Tibial artery (tissue), 4 donors: Measurements from ENCODE around the gene CDH24.

ENCODE experiments used
- DNase-seq, 2 donors: peaks; one replicate each; pipeline ENCODE4 v3.0.0-alpha.2; 2019
- H3K27ac ChIP-seq, 2 donors: fragments of 200-600 bp; sonication (generic) in 1 of 2; 1 replicate in 1 of 2; 2 replicates in 1 of 2; pipeline ENCODE4 v1.5.1; 2018 to 2019; ENCODE audit warnings: mild to moderate bottlenecking in 1 of 2
- H3K27me3 ChIP-seq, 2 donors: fragments of 200-600 bp; sonication (generic) in 1 of 2; one replicate each; pipeline versions ENCODE4 v1.5.1 to v1.6.0; 2016 to 2019
- H3K36me3 ChIP-seq, 3 donors: fragments of 200-600 bp; sonication (generic) in 2 of 3; one replicate each; pipeline ENCODE4 v1.5.1; 2016 to 2019; ENCODE audit warnings: mild to moderate bottlenecking in 2 of 3
- H3K4me1 ChIP-seq, 4 donors: fragments of 200-600 bp; sonication (generic) in 2 of 4; 1 replicate in 3 of 4; 2 replicates in 1 of 4; pipeline ENCODE4 v1.5.1; 2016 to 2019
- H3K4me3 ChIP-seq, 2 donors: fragments of 200-600 bp; sonication (generic) in 1 of 2; 1 replicate in 1 of 2; 2 replicates in 1 of 2; pipeline ENCODE4 v1.5.1; 2018 to 2019; ENCODE audit warnings: mild to moderate bottlenecking in 2 of 2
- H3K9me3 ChIP-seq, 3 donors: fragments of 200-600 bp; sonication (generic) in 1 of 3; one replicate each; pipeline ENCODE4 v1.5.1; 2016 to 2019
- CTCF ChIP-seq, 2 experiments: fragments of 200-600 bp in 1 of 2; fragments of 450-650 bp in 1 of 2; IDR thresholded peaks; one replicate each; pipeline ENCODE4 v1.5.1; 2017 to 2019; ENCODE audit warnings: antibody characterized with exemption in 2 of 2, mild to moderate bottlenecking in 1 of 2, moderate library complexity in 1 of 2
- intact Hi-C: fragments of 100-400 bp; cut with DNase I; formaldehyde crosslinking; loops from one replicate; pipeline ENCODE4 v1.15.0; 2023; ENCODE audit warnings: low total_unique reads

Gene CDH24

GRCh38 chr14:23085458-23085857, 28.1 kb upstream of the CDH24 start:
- Histone ChIP-seq H3K27me3 (no peaks in the 10 kb centered on the region), H3K4me1 (no peaks in the 10 kb centered on the region), H3K27ac (no peak overlapping the region), H3K9me3 (no peaks in the 10 kb centered on the region), H3K4me3 (no peak overlapping the region), H3K36me3 (peaks cover 85 to 99% (median 93%) of the 10 kb centered on the region in 3 donors)
- no peak for DNase-seq
- TF ChIP-seq CTCF (IDR thresholded peaks at IDR 0.05), result no peak
- intact Hi-C loops, result no loop called here

DNA sequence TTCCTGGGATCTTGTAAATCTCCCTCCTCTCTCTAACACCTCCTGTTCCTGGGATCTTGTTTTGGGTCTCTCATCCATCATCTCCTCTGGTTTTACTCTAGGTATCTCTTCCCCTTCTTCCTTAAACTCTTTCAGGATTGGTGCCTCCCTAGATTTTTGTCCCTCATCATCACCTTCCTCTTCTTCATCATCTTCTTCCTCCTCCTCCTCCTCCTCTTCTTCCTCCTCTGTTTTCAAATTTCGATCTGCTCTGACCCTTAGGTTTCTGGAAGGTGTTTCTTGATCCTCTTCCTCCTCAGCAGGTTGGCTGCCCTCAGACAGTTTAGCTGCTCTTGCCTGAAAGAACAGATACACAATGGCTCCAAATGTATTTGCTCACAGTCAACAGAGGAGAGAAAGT, 23.2 kb upstream of the CDH24 start:
- no peaks in the 10 kb centered on the region for H3K9me3 ChIP-seq
- peaks cover 95 to 98% (median 95%) of the 10 kb centered on the region in 3 donors for H3K36me3 ChIP-seq
- no peak overlapping the region for H3K27ac ChIP-seq
- intact Hi-C loops, result no loop called here
- no peaks in the 10 kb centered on the region for H3K27me3 ChIP-seq
- H3K4me3 ChIP-seq, result no peak overlapping the region
- peaks cover 0 to 31% (median 12%) of the 10 kb centered on the region in 4 donors for H3K4me1 ChIP-seq
- no peak for DNase-seq
- TF ChIP-seq CTCF (IDR thresholded peaks at IDR 0.05), result no peak

DNA sequence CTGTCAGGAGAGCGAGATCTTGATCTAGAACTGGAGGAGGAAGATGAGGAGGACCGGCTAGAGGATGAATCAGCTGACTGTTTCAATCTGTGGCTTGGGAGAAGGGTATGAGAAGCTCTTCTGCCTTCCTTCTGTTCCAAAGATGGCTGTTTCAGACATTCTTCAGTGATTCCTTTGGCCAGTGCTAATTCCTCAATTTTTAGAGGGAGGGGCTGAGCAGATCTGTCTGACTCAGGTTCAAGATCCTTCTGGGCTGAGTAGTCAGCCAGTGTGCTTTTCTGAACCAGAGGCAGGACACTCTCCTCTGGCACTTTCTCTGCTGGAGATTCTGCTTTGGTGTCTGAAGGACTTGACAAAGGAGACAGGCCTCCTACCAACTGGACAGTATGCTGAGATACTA, 22.4 kb upstream of the CDH24 start:
- Histone ChIP-seq H3K27me3 (no peaks in the 10 kb centered on the region), H3K4me3 (no peak overlapping the region), H3K9me3 (no peaks in the 10 kb centered on the region), H3K4me1 (peaks cover 0 to 31% (median 12%) of the 10 kb centered on the region in 4 donors), H3K36me3 (peaks cover 91 to 96% (median 92%) of the 10 kb centered on the region in 3 donors), H3K27ac (peak overlapping the region; percentile 65 to 69)
- no peak for TF ChIP-seq CTCF (IDR thresholded peaks at IDR 0.05)
- intact Hi-C loops, result no loop called here
- no peak for DNase-seq

DNA sequence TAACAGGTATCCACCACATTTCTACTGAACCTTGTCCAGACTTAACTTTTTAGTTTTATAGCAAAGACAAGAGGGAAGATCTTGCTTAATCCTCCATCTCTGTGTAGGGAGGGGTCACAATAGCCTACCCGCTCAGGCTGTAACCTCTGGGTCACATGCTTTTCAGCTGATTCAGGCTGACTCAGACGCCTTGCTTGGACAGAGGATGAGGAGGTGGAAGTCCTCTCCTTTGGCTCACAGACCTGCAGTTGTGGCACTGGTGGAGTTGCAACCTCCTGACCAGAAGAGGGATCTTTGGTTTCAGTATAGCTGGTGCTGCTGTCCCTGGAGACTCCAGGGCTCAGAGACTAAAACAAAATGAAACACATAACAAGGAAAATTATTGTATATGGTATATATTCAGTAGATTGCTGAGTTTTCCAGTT, 21.4 kb upstream of the CDH24 start:
- Histone ChIP-seq H3K9me3 (no peaks in the 10 kb centered on the region), H3K36me3 (peaks cover 89 to 96% (median 90%) of the 10 kb centered on the region in 3 donors), H3K27me3 (no peaks in the 10 kb centered on the region), H3K4me3 (no peak overlapping the region), H3K4me1 (peaks cover 0 to 31% (median 12%) of the 10 kb centered on the region in 4 donors), H3K27ac (peak overlapping the region; percentile 65 to 69)
- no peak for TF ChIP-seq CTCF (IDR thresholded peaks at IDR 0.05)
- intact Hi-C loops, result no loop called here
- peak; percentile 90 to 94 for DNase-seq

GRCh38 chr14:23077962-23078361, 20.6 kb upstream of the CDH24 start:
- intact Hi-C loops, result no loop called here

More at GRCh38 chr14:23077962-23078361, 20.6 kb upstream of the CDH24 start:
- DNase-seq, result no peak
- Histone ChIP-seq H3K4me3 (no peak overlapping the region), H3K4me1 (peaks cover 0 to 31% (median 12%) of the 10 kb centered on the region in 4 donors), H3K27me3 (no peaks in the 10 kb centered on the region), H3K9me3 (no peaks in the 10 kb centered on the region), H3K36me3 (peaks cover 88 to 96% (median 89%) of the 10 kb centered on the region in 3 donors), H3K27ac (peak overlapping the region; percentile 65 to 69)
- no peak for TF ChIP-seq CTCF (IDR thresholded peaks at IDR 0.05)
